Panc1 (cell line): ENCODE results near the gene IP6K1. TPM values are rescaled to one million over a fixed set of nuclear protein-coding genes. Genes with fewer than 3 reads are reported as not detected.
A peak's percentile ranks its signal among the peaks of the same experiment; 100 is the strongest.

Experiments used
- ATAC-seq: fragments of 200-7000 bp; cut with Tn5 transposase; 2 replicates; pipeline ENCODE4 v1.9.1; 2020; ENCODE audit warnings: mild to moderate bottlenecking, moderate library complexity
- BruUV-seq: library from RNA; stranded (reverse); fragments of 400-500 nt; replicated peaks from 2 replicates; lab custom pipeline; 2021; lab: Mats Ljungman, UMichigan
- CTCF ChIA-PET: fragments of 300-600 bp; sonication (Branson Sonifier 250); formaldehyde crosslinking; loops from one replicate; lab custom pipeline; 2022; ENCODE audit warnings: antibody characterized with exemption; lab: Charles Lee
- POLR2A ChIA-PET: fragments of 300-600 bp; sonication (Branson Sonifier 250); formaldehyde crosslinking; loops from one replicate; lab custom pipeline; 2022; ENCODE audit warnings: antibody characterized with exemption; lab: Charles Lee
- DNase-seq: peaks from one replicate; pipeline ENCODE4 v3.0.0-alpha.2; 2010; ENCODE audit warnings: low read depth, low spot score
- H3K27ac ChIP-seq: 2 replicates; pipeline ENCODE4 v1.5.1; 2011; ENCODE audit warnings: mild to moderate bottlenecking, low read length, inconsistent platforms
- H3K27me3 ChIP-seq: fragments of 200-500 bp; sonication (Bioruptor generic); 2 replicates; pipeline ENCODE4 v1.6.0; 2014; ENCODE audit warnings: low read length, inconsistent platforms; ENCODE audit not compliant: control insufficient read depth, insufficient read depth
- H3K36me3 ChIP-seq: fragments of 200-500 bp; sonication (Bioruptor generic); 2 replicates; pipeline ENCODE4 v1.5.1; 2014; ENCODE audit warnings: inconsistent platforms, mild to moderate bottlenecking, low read length, moderate library complexity; ENCODE audit not compliant: control insufficient read depth, insufficient read depth
- H3K4me1 ChIP-seq: 2 replicates; pipeline ENCODE4 v1.5.1; 2011; ENCODE audit warnings: inconsistent platforms, mild to moderate bottlenecking, low read length, moderate library complexity; ENCODE audit not compliant: control insufficient read depth, insufficient read depth
- H3K4me3 ChIP-seq, 2 experiments: 2 replicates each; pipeline ENCODE4 v1.5.1; 2011 to 2012; ENCODE audit warnings: low read depth in 2 of 2, low read length in 2 of 2, mild to moderate bottlenecking in 2 of 2, inconsistent platforms in 1 of 2, moderate library complexity in 1 of 2
- H3K9me3 ChIP-seq: fragments of 200-500 bp; sonication (Bioruptor generic); 2 replicates; pipeline ENCODE4 v1.5.1; 2014; ENCODE audit warnings: low read depth, mild to moderate bottlenecking, inconsistent platforms, low read length, moderate library complexity; ENCODE audit not compliant: control insufficient read depth, insufficient read depth
- CTCF ChIP-seq: fragments of 450-650 bp; IDR thresholded peaks from 2 replicates; pipeline ENCODE4 v1.5.1; 2017; ENCODE audit warnings: mild to moderate bottlenecking
- POLR2AphosphoS5 ChIP-seq: IDR thresholded peaks from 2 replicates; pipeline ENCODE4 v1.6.1; 2012; ENCODE audit warnings: mild to moderate bottlenecking, low read depth, low read length, moderate library complexity
- REST ChIP-seq, 2 experiments: IDR thresholded peaks; 2 replicates each; pipeline ENCODE4 v1.6.1; 2011 to 2012; ENCODE audit warnings: low read depth in 2 of 2, control low read depth in 1 of 2, low read length in 1 of 2, mild to moderate bottlenecking in 1 of 2, moderate library complexity in 1 of 2; ENCODE audit not compliant: insufficient read depth in 1 of 2
- SIN3A ChIP-seq: IDR thresholded peaks from 2 replicates; pipeline ENCODE4 v1.6.1; 2012; ENCODE audit warnings: low read depth, mild to moderate bottlenecking, low read length, moderate library complexity, borderline replicate concordance; ENCODE audit not compliant: insufficient read depth
- TCF7L2 ChIP-seq: IDR thresholded peaks from 2 replicates; pipeline ENCODE4 v1.6.1; 2011; ENCODE audit warnings: mild to moderate bottlenecking, low read depth, low read length, inconsistent platforms
- in situ Hi-C: cut with HindIII; loops from 2 replicates; pipeline ENCODE4 v1.10.0; 2016; ENCODE audit warnings: low sequenced_read_pairs, low pct_unique_long_range_greater_than_20kb
- intact Hi-C: fragments of 100-400 bp; cut with micrococcal nuclease; formaldehyde crosslinking; loops from one replicate; pipeline ENCODE4 v1.10.0; 2022; ENCODE audit not compliant: unreplicated experiment
- total RNA-seq: library from RNA; stranded (reverse); gene quantifications from one replicate; pipeline ENCODE4 v1.2.1, GENCODE V29; 2021; ENCODE audit not compliant: unreplicated experiment

Gene IP6K1
- total RNA-seq, 1 experiment from 2014 or later = 39.8 TPM

GRCh38 chr3:49702672-49703071 lies 83.7 kb downstream of the IP6K1 start:
- TF ChIP-seq TCF7L2 = no peak
- TF ChIP-seq CTCF = no peak
- POLR2A ChIA-PET = no interaction called here
- H3K27ac ChIP-seq = no peak overlapping the region
- H3K4me1 ChIP-seq = no peaks in the 10 kb centered on the region
- CTCF ChIA-PET = no interaction called here
- no peaks in the 10 kb centered on the region for H3K36me3 ChIP-seq
- no peaks in the 10 kb centered on the region for H3K9me3 ChIP-seq
- ATAC-seq (no peak), DNase-seq (no peak)
- no peak overlapping the region for H3K4me3 ChIP-seq
- in situ Hi-C loops = no loop called here
- intact Hi-C loops = no loop called here
- H3K27me3 ChIP-seq = no peaks in the 10 kb centered on the region
- BruUV-seq = no TSS peak

GRCh38 chr3:49701388-49702077 lies 84.8 kb downstream of the IP6K1 start:
- ChIA-PET POLR2A (no interaction called here), CTCF (interaction anchor here (0.6 to 1.1 kb wide), 3 partner anchors 85 to 162 kb away, joined by 3 to 6 read pairs (median 4); partner anchors contain the start of gene IP6K1)
- Histone ChIP-seq H3K27ac (no peak overlapping the region), H3K9me3 (no peaks in the 10 kb centered on the region), H3K4me1 (no peaks in the 10 kb centered on the region), H3K36me3 (no peaks in the 10 kb centered on the region), H3K4me3 (no peak overlapping the region), H3K27me3 (no peaks in the 10 kb centered on the region)
- BruUV-seq = no TSS peak
- intact Hi-C loops (no loop called here), in situ Hi-C loops (no loop called here)
- TF ChIP-seq TCF7L2 (no peak), SIN3A (no peak), CTCF (peak; percentile 61), REST (IDR thresholded peaks at IDR 0.05; ENCODE audit: insufficient read depth in 1 of 2, low read depth in 2 of 2, low read length in 1 of 2) (no peak), POLR2AphosphoS5 (no peak)
- DNase-seq = no peak
- ATAC-seq = no peak
